Measurements from ENCODE around the gene CAPRIN2.
A peak's percentile ranks its signal among the peaks of the same experiment; 100 is the strongest.

CAPRIN2 gene

DNA sequence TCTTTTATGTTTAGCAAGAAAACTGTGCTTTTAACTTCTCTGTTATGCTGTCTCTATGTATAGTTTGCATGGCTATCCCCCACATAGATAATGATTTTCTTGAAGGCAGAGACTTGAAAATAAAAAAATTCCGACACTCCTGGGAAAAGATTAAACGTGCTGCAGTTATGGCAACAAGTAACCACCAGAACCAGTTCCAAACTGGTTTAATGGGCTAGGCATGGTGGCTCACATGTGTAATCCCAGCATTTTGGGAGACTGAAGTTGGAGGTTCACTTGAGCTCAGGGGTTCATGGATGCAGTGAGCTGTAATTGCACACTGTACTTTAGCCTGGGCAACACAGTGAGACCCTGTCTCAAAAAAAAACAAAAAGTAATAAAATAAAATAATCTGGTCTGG lies 15.1 kb upstream of the CAPRIN2 start:
- DNase-seq = no peak

DNA sequence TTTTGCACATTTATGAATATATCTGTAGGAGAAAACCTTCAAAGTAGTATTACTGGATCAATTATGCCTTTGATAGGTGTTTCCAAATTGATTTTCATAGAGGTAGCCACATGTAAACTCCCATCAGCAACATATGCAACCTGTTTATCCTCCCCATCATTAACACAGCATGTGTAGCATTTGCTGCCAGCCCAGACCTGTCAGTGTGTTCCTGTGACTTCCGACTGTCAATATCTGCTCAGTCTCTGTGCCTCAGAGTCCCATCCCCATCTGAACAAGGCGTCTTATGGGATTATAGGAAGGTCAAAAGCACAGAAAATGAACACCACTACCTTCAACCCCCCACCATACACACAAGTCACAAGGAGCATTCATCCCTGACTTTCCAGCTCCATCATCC lies 9.5 kb upstream of the CAPRIN2 start:
- no peak for DNase-seq

DNA sequence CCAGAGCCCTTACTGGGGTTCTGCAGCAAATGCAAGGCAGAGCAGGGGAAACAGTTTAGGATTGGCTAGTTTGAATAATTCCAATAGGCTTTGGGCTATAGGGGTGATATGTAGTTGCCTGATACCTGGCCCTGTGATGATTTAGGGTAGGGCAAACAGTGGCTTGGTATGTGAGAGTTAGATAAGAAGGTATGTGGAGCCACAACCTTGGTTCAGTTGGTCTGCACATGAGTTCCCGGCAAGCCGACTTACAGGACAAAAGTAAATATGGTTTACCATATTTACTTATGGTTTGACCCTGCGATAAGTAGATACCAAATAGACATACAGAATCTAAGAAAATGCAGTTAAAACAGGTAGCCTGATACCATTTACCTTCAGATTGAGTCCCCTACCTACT lies 8.3 kb upstream of the CAPRIN2 start:
- DNase-seq = no peak

DNA sequence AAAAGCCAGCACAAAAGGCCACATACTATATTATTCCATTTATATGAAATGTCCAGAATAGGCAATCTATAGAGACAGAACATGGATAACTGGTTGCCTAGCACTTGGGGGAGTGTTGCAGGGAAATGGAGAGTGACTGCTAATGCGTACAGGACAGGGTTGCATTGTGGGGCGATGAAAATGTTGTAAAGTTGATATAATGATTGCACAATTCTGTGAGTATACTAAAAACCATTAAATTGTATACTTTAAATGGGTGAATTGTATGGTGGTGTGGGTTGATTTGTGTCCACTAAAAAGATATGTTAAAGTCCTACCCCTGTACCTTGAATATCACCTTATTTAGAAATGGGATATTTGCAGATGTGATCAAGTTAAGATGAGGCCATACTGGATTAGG lies 7.0 kb upstream of the CAPRIN2 start:
- no peak for DNase-seq

DNA sequence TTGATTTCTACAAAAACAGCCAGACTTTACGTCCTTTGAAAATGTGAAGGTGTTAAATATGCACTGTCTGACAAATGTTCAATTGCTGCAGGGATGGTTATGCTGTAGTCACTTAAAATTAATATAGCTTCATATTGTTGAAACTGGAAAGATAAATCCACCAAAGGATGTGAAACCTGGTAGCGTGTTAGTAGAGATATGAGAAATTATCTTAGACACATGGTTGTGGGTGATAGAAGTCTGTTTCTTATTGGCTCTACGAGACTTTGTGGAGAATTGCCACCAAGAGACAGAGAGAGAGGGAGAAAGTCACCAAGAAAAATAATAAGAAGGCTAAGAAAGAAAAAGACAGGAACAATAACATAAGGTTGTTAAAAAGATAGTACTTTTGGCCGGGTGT lies 2.6 kb upstream of the CAPRIN2 start:
- no peak for DNase-seq

DNA sequence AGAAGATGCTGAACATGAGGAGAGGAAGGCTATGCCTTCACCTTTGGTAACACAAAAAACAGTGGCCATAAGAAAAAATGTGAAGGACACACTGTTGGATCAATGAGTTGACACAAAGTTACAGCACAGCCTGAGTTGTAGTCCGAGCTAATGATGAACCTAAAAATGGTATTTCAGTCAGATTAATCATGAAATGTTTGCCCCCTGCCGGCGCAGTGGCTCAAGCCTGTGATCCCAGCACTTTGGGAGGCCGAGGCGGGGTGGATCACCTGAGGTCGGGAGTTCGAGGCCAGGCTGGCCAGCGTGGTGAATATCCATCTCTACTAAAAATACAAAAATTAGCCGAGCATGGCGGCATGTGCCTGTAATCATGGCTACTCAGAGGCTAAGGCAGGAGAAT lies 1.3 kb upstream of the CAPRIN2 start:
- no peak for DNase-seq

DNA sequence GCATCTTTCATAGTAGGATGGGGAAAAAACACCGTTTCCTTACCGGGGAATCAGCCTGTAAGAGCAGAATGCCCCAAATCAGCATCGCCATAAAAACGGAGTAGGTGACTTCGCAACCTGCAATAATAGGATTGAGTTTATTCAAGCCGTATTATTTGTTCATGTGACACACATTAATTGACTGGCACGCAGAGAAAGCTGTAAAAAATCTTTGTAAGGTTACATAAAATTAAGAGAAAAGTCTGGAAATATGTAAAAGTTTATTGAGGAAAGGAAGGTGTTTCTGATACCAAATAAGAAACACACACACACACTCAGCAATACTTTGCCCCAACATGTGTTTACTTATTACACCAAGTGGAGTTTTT lies 628 bp upstream of the CAPRIN2 start:
- DNase-seq = no peak

DNA sequence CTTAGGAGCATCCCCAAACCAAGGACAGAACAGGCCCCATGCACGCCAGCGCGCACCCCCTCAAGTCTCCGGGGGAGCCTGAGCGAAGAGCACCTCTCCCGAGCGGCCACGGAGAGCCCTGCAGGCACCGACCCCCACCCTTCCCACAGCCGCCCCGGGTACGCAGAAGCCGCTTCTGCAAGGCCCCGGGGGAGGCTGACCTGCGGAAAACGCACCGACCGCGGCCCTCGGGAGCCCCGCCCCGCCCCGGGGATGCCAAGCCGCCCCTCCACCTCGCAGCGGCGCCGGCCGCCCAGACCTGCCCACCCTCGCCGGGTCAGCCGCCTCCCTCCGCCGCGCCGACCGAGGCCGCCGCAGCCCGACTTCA lies 385 bp downstream of the CAPRIN2 start:
- peak in 12 of 56 donors; percentile 20 to 70 (median 48) for DNase-seq

DNA sequence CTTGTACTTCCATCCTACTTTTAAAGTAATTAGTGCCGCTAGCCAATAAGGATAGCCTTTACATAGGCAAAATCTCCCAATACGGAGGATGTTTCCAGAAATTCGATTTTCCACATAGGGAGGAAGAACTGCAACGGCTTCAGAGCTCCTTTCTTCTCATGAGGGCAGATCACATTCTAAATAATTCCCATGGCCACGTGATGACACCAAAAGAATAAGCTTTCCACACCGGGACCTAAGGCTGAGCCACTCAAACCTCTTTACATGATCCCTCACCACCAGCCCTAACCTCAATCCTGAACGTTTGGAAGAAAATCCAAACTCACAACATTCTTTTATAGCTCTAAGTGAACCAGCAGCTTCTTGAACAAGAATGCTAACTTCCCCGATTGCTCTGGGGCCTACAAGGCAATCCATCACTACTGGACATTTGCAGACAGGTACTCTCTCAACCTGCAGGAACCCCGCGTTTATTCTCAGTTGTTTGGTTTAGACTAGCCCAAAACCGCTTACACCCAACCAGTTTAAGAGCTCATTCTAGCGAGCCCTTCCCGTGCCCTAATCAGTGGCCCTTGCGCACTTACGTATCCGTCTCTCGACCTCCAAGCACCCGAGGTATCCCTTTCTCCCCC lies 884 bp downstream of the CAPRIN2 start:
- DNase-seq = peak in 9 of 56 donors; percentile 5 to 62 (median 40)

DNA sequence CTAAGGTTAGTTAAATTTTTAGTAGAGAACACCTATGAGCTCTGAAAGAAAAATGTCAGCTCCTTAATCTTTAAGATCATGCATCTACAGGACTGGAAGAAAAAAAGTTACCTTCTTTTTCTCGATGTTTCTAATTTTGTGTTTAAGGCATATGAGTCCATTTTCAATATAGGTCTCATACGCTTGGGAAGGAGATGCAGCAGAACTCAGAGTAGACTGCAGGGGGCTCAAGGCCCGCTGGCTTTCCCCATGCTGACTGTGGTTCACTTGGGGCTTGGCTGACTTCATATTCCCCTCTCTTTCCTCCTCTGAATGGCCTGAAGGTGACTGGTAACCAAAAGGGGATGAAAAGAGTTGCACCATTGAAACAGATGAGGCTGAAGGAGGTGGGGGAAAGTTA lies 1.5 kb downstream of the CAPRIN2 start:
- DNase-seq = no peak

DNA sequence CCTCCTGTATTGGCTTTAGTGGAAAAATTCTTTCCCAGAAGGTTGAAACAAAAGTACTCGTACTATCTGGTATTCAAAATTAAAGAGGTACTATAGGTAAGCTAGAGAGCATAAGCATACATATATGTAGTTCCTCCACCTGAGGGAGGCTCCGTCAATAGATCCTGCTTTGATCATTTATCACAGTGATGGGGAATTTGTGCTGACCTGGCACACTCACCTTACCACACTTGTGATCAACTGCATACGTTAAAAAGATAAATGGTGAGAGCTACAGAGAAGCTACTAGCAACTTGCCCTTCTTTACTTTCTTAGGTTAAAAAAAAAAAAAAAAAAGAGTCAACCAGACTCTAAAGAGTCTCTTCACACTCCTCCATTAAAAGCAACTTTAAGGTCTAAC lies 2.5 kb downstream of the CAPRIN2 start:
- DNase-seq = no peak

DNA sequence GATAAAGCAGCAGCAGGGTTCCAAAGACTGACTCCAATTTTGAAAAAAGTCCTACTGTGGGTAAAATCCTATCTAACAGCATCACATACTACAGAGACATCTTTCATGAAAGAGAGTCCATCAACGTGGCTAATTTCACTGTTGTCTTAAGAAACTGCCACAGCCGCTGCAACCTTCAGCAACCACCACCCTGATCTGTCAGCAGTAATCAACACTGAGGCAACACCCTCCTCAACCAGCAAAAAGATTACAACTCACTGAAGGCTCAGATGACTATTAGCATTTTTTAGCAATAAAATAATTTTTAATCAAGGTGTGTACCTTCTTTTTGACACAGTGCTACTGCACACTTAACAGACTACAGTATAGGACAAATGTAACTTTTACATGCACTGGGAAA lies 6.6 kb downstream of the CAPRIN2 start:
- DNase-seq = no peak

DNA sequence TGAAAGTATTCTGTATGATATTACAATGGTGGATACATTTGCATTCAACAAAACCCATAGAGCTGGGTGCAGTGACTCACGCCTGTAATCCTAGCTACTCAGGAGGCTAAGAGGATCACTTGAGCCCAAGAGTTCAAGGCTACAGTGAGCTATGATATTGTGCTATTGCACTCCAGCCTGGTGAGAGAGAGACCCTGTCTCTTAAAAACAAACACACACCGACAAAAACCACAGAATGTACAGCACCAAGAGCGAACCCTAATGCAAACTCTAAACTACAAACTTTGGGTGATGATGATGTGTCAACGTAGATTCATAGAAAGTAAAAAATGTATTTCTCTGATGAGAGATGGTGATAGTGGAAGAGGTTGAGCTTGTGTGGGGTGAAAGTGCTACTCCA lies 8.6 kb downstream of the CAPRIN2 start:
- DNase-seq = no peak

DNA sequence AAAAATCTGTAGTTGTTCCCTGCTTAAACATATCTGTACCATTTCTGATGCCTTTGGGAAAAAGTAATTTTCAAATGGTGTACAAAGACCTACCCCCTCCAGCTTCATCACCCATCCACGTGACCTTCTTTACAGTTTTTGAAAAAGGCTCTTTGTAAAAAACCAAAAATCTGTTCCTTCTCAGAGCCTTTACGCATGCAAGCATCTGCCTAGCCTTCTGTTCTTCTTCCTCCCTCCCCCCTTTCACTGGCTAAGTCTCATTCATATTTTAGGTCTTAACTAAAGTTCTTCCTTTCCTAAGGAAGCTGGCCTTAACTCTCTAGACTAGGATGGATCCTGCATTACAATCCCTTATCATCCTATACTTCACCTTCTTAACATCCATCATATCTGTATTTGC lies 10.4 kb downstream of the CAPRIN2 start:
- DNase-seq = no peak

DNA sequence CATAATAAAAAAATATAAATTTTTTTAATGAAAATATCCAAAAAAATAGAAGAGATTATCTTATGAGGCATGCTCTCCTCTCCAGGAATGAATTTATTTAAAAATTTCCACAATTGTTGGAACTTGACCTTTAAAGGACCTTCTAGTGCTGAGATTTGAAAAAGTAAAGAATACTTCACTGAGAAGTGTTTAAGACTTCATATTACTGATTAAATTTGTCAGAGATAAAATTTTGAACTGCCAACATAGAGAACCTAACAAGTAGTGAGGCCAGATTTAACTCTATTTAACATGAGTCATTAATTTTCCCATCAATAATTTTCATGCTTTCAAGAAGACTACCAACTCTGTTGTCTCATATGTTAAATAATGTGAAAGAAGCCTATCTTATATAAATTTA lies 14.5 kb downstream of the CAPRIN2 start:
- DNase-seq = no peak

DNA sequence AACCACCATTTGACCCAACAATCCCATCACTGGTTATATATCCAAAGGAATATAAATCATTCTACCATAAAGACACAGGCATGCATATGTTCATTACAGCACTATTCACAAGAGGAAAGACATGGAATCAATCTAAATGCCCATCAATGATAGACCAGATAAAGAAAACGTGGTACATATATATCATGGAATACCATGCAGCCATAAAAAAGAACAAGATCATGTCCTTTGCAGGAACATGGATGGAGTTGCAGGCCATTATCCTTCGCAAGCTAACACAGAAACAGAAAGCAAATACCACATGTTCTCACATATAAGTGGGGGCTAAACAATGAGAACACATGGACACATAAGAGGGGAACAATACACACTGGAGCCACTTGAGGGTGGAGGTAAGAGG lies 15.7 kb downstream of the CAPRIN2 start:
- no peak for DNase-seq

DNA sequence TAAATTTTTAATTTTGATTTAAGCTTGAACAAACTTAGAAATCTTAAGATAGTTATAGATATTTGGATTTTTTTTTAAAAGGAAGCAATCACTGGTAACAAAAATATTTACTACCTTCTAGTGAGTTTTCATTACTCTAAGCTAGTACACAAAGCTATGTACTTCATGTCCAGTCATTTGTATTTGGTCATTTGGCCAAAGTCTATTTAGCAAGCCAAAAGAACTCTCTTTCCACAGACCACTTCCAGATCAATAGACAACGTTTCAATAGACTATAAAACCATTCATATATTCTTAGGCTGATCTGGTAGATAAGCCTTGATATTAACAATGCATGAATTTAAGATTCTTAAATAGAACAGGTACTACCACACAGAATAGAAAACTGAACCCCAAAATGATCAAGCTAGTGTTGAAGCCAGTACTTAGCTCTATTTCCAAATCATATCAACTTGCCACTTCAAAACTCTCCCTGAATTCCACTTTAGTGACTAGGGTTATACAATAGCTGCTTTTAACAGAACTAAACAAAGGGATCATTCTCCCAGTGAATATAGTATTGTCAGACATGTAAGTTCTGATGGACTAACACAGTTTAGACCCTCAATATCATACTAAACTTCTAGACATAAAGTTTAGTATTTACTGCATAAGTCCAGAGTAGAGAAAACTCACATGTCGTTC lies 21.7 kb downstream of the CAPRIN2 start:
- no peak for DNase-seq

DNA sequence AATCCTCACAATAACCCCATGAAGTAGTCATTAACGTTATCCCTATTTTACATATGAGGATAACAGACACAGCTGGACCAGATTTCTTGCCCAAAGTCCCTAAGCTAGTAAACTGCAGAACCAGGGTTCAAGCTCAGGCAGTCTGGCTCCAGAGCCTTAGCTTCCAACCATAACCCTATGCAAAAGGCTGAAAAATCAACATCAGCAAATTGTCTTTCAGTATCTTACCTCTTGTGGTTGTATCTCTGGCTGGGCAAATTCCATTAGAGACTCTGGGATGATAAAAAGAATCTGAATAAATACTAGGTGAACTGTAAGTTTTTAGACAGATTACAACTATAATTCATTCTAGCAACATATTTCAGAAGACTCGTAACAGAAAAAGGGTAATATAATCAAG lies 24.7 kb downstream of the CAPRIN2 start:
- no peak for DNase-seq

DNA sequence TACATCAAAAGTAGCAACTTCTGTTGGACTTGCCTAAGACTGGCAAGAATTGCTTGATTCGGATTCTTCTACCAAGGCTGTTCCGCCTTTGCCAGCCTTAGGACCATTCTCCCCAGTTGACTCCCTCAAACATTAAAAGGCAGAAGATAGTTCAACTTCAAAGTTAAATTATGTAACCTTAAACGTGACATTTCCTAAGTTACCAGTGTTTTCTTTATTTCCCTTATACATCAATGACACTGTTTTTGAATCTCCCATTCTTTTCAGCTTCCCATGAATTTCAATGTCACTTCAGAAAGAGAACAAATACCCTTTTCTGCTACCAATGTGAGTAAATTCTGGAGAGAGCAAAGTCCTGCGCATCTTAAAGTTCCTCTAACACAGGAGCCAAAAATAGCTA lies 25.2 kb downstream of the CAPRIN2 start:
- no peak for DNase-seq

DNA sequence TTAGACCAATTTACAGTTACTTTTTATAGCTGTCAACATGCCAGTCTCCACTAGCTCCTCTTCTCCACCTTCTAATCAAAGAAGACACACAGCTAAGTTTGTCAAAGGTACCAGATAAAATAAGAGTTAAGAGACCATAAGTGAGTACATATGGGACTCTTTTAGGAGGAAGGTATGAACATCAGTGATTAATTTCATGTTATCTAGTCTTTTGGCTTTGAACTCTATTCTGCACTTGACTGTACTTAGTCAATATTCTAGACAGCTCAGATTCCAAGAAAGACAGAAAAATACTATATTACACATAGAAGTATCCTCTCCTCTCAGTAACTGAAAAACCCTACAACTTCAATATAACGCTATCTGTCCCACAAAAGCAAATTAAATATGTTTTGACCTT lies 28.1 kb downstream of the CAPRIN2 start:
- DNase-seq = no peak

DNA sequence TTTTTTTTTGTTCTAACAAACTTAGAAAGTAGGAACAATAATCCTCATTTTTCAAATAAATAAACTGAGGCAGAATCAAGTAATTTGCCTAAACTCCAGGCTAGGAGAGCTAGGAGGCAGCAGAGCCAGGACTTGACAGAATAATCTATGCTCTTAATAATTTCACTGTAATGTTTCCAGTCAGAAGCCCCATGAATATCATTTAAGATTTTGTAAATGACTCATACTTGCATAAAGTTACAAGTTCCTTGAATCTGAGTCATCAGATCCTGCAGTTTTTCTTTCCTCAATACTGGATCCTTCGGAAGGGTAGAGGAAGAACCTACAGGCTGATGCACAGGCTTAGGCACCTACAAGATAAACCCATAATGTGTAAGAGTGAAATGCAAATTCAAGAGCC lies 29.0 kb downstream of the CAPRIN2 start:
- DNase-seq = no peak

DNA sequence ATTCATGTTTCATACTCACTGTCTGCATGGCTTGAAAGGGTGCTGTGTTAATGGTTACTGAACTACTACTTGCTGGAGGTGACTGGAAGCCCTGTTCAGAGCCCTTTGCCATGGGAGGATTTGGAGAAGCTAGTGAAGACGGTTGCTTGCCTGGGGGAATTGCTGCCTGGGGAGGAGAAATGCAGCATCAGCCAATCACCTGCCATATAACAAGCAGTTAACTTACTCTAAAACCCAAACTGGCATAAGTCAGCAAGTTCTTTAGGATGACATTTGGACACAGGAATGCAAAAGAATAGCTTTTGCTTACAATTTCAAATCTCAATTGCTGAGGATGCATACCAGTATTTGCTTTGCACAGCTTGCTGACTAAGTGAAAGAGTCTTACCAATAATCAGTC lies 35.7 kb downstream of the CAPRIN2 start:
- no peak for DNase-seq

DNA sequence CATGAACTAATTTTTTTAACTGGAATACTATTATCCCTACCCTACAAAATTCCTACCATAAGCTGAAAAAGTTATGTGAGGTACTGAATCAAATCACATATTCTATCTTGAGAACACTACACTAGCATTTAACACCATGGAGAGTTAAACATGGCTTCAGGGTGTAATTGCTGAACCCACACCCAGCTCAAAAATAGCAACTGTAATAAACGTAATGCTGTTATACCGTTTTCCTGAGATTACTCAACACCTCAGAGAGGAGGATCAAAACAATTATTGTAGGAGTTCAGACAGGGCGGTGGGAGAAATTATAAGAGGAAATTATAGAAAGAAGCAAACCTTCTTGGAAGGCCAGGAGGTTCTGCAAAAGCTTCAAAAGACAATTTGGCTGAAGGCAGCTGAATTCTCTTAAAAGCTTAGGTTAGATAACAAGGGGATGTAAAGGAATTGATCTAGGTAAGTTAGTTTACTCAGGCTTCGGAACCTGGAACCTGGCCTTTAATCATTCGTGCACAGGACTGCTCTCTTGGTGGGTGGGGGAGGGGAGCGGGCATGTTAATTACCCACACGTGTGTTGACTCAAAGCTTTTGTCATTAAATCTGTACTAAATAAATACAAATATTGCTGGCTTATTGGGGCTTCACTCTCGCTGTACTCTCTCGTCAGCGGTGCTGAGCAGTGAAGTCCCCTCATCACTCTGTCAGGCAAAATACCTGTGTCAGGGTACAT lies 47.0 kb downstream of the CAPRIN2 start:
- DNase-seq = no peak

All from amygdala (tissue), 56 donors.